HL-60/S4 treated with retinoic acid at 250 ng/mL for 4 days and 3 days (cell line): ENCODE results near the gene SIGLECL1.
"Not testable (repeated sequence)": the region's sequence is repeated elsewhere in the genome, so short reads cannot be mapped to it uniquely, and the experiment has no call there.

Source experiments
- in situ Hi-C: fragments of 300-500 bp; cut with MboI; formaldehyde crosslinking; loops from 2 replicates; pipeline ENCODE4 v1.7.0; 2022; ENCODE audit warnings: low sequenced_read_pairs

Gene SIGLECL1

GRCh38 chr19:51250786-51251467, at the start of gene SIGLECL1:
Gene SIGLECL1, plus strand, starts transcription at chr19:51251080. Its CDS starts 12,993 bp downstream, at chr19:51264073.
- in situ Hi-C loops = no loop called here

DNA sequence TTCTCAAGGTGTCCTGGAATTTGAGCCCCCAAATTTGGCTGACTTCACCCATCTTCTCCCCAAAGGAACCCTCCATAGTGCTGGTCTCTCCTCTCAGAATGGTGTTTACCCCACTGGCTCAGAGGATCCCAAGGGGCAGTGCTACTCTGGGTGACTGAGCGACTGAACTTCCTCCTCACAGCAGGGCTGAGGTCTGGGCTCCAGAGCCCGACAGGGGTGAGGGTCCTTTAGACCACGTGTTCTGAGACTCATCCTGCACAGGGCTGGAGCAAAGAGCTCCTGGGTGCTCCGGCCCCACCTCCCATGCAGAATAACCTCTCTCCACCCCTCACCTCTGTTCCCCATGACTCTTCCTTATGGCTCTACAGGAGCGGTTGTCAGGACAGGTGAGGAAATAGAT, 49.2 kb upstream of the SIGLECL1 start:
- in situ Hi-C loops = no loop called here

DNA sequence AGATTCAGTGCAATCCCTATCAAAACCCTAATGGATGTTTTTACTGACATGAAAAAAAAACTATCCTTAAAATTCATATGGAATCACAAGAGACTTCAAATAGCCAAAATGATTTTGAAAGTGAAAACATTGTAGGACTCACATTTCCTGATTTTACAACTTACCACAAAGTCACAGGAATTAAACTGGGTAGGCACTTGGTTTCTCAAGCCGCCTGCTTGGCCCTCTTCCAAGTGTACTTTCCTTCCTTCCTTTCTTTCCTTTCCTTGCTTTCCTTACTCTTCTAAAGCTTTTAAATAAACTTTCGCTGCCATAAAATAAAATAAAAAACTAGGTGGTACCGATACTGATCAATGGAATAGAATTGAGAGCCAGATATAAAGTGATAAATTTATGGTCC, 47.0 kb upstream of the SIGLECL1 start:
- in situ Hi-C loops = no loop called here

- in situ Hi-C loops = no loop called here
Observed at GRCh38 chr19:51204321-51204720, 46.6 kb upstream of the SIGLECL1 start.

DNA sequence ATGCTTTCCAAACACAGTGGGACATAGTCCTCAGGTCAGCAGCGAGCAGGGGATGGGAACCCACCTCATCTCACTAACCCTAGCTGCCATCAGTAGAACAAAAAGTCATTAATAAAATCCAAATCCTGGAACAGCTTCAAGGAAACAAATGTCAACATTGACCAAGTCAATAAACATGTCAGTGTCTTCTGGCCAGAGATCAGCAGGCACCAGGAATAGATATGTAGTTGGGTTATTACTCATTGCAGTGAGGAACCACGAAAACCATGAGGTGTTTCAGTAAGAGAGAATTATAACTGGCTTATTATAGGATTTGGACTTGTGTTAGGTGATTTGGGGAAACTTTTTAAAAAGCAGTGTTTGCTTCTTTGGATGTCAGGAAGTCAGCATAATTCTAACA, 43.1 kb upstream of the SIGLECL1 start:
- in situ Hi-C loops = no loop called here

DNA sequence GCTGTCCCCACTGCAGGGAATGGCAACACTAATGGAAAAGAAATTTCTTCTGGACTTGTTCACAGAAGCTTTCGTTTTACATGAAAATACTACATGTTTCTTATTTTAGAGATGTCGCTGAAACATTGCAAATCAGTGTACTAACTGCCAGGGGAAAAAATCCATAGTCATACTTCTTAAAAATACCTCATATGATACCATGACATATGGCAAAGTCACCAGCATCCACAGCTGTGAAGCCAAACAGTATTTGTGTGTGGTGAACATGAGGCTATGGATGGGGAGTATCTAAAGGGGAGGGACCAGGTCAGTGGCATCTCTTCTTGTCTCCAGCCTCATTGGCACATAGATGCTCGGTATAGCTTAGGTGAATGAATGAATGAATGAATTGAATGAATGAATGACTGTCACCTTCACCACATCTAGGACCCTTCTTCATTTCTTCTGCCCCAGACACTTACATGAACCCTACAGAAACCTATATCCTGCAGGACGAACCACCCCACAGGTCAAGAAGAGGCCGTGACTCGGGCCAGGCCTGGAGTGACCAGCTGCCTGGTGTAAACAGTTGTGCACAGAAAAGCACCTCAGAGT, 40.6 kb upstream of the SIGLECL1 start:
- in situ Hi-C loops = no loop called here

DNA sequence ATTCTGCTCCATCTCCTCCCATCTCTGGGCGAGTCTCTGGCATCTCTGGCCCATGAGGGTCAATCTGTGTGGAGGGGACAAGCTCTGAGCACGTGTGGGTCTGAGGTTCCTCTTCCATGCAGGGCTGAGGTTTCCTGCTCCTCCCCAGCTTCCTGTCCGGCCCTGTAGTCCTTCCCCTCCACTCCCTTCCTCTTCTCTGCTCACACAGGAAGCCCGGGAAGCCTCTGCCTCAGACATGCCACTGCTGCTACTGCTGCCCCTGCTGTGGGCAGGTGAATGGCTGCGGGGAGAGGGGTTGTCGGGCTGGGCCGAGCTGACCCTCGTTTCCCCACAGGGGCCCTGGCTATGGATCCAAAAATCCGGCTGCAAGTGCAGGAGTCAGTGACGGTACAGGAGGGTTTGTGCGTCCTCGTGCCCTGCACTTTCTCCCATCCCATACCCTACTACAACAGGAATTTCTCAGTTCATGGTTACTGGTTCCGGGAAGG, 40.0 kb upstream of the SIGLECL1 start:
- in situ Hi-C loops = not testable (repeated sequence)

DNA sequence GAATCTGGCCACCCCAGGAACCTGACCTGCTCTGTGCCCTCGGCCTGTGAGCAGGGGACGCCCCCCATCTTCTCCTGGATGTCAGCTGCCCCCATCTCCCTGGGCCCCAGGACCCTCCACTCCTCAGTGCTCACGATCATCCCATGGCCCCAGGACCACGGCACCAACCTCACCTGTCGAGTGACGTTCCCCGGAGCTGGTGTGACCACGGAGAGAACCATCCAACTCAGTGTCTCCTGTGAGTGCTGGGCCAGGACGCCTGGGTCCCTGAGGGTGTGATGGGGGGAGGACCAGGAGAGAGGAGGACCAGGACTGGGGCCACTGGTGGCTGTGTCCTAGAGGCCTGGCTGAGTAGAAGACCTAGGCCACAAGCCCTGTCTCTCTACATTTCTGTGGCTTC, 39.0 kb upstream of the SIGLECL1 start:
- in situ Hi-C loops = no loop called here

DNA sequence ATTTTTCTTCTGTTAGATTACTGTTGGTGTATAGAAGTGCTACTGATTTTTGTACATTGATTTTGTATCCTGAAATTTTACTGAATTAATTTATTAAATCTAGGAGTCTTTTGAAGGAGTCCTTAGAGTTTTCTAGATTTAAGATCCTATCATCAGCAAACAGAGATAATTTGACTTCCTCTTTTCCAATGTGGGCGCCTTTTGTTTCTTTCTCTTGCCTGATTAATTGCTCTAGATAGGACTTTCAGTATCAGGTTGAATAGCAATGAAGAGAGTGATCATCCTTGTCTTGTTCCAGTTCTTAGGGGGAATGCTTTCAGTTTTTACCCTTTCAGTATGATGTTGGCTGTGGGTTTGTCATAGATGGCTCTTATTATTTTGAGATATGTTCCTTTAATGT, 31.6 kb upstream of the SIGLECL1 start:
- in situ Hi-C loops = no loop called here

DNA sequence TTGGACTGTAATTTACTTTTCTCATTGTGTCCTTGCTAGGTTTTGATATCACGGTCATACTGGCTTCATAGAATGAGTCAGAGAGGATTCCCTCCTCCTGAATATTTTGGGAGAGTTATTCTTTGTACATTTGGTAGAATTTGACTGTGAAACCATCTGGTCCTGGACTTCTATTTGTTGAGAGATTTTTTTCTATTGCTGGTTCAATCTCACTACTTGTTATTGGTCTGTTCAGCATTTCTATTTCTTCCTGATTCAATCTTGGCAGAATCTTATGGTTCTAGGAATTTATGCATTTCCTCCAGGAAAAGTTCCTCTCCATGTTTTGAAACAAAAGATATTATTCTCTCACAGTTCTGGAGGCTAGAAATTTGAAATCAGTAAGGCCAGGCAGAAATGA, 30.9 kb upstream of the SIGLECL1 start:
- in situ Hi-C loops = no loop called here

DNA sequence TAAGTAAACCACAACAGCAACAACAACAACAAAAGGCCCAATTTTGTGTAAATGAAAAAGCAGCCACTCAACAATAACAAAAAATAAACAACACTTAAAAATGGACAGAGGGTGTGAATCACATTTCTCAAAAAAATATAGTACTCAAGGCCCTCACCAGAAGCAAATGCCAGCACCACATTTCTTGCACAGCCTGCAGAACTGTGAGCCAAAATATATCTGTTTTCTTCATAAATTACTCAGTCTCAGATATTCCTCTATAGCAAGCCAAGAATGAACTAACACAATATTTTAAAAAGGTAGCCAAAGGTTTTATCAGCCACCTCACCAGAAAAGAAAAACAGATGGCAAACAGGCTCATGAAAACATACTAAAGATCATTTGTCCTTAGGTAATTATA, 29.9 kb upstream of the SIGLECL1 start:
- in situ Hi-C loops = no loop called here

DNA sequence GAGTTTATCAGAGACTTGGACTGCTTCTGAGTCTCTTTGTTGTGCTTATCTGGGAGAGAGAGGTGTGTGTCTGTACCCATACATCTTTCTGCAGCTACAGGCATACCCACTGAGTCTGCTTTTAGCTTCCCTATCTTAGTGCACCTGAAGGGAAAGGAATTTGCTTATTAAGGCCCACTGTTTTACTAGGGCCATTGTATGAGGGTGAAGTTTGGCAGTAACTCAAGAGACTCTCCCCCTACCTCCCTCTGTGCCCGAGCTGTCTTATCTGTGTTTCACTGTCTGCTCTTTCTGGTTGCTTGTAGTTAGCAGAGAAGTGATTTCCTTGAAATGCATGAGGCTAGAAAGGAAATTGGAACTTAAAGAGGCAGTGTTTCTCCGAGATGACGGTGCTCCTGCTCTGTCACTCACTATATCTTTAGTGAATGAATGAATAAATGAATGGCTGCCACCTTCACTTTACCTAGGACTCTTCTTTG, 26.7 kb upstream of the SIGLECL1 start:
- in situ Hi-C loops = no loop called here

DNA sequence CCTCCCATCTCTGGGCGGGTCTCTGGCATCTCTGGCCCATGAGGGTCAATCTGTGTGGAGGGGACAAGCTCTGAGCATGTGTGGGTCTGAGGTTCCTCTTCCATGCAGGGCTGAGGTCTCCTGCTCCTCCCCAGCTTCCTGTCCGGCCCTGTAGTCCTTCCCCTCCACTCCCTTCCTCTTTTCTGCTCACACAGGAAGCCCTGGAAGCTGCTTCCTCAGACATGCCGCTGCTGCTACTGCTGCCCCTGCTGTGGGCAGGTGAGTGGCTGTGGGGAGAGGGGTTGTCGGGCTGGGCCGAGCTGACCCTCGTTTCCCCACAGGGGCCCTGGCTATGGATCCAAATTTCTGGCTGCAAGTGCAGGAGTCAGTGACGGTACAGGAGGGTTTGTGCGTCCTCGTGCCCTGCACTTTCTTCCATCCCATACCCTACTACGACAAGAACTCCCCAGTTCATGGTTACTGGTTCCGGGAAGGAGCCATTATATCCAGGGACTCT, 25.9 kb upstream of the SIGLECL1 start, which contains the start of gene CD33:
Gene CD33 (plus strand): TSS at position 183 of the 496 bp plus-strand sequence. CDS start 39 bp downstream, at position 222.
- in situ Hi-C loops = not testable (repeated sequence)

DNA sequence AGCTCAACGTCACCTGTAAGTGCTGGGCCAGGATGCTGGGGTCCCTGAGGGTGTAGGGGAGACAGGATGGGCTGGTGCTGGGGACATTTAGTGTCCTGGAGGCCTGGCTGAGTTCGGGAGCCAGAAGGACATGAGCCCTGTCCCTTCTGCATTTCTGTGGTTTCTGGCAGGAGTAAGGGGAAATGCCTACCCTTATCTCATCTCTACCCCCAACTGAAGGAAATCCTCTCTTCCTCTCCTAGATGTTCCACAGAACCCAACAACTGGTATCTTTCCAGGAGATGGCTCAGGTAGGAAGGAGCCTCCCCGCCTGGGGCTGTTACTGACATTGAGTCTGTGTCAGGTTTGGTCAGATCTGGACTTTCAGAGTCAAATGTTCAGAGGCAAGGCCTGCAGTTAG, 24.8 kb upstream of the SIGLECL1 start:
- in situ Hi-C loops = no loop called here

DNA sequence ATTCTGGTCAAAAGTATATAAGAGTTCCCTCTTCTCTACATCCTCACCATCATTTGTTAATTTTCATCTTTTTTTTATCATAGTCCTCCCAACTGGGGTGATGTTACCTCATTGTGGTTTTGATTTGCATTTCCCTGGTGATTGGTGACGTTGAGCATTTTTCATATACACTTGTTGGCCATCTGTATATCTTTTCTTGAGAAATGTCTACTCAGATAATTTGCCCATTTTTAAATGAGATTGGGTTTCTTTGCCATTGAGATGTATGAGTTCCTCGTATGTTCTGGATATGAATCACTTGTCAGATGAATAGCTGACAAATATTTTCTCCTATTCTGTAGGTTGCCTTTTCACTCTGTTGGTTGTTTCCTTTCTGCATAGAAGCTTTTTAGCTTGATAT, 23.6 kb upstream of the SIGLECL1 start:
- in situ Hi-C loops = no loop called here

GRCh38 chr19:51227966-51228365, 22.9 kb upstream of the SIGLECL1 start:
- in situ Hi-C loops = no loop called here

- in situ Hi-C loops = no loop called here
Observed at GRCh38 chr19:51240866-51241265, 10.0 kb upstream of the SIGLECL1 start.

DNA sequence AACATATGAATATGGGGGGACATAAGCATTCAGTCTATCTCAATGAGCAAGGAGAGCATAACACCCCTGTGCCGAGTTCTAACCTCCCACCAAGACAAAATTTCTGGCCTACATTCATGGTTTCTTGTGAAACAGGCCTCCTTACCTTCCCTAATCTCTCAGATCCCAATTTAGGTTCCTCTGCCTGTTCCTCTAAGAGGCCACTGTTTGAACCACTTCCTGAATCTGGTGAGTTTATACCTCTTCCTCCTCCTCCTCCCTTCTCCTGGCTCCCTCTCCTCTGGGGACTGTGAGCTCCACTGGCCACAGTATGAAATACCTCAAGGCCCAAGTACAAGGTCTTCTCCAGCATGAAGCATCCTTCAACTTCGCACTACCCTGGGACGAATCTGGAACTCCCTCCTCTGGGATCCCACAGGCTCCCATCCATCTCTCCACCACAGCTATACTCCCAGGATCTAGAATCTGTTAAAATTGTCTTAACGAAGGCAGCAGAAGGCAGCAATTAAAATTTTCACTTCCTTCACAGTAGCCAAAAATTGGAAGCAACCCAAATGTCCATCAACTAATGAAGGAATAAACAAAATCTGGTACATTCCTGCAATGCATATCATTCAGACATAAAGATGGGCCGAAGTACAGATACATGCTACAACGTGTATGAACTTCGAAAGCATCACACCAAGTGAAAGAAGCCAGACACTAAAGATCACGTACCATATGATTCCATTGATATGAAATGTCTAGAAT, 7.8 kb upstream of the SIGLECL1 start:
- in situ Hi-C loops = no loop called here

DNA sequence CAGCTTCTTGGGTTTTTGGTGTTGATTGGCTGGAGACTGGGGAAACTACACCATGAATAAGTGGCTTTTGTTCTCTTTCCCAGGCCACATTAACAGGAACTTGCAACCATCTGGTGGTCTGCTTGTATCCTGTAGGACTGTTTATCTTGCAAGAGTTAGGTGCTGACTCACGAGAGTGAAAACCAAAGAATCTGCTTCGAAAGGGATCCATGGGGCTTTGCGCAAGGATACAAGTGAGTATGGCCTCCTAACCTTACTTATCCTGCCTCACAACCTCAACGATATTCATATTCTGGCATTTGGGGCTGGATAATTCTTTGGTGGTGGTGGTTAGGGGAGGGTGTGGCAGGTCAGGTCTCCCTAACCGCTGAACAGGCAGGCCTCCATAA, 4.7 kb upstream of the SIGLECL1 start:
- in situ Hi-C loops = no loop called here

DNA sequence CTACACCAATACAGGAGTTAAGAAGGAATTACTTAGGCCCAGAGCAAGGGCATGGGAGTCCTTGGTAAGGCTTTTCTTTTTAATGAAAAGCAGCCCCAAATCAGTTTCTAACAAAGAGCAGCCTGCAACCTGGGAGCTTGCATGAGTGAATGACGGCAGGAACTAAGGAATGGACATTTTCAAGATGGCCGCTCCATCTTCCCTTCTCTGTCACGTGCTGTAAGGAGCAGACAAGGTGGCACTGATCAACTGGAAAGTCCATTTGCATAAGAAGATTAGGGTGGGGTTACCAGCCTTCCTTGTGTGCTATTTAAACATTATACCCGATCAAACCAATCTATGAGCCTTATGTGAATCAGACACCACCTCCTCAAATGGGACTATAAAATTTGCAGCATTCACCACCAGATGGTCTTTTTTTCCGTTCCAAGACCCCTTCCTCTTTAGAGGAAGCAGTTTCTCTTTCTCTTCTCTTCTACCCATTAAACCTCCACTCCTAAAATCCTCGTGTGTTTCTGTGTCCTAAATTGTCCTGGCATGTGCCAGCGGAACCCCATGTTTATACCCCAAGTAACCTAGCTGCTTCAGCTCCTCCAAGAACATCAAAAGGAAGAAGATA, 2.8 kb upstream of the SIGLECL1 start:
- in situ Hi-C loops = no loop called here

DNA sequence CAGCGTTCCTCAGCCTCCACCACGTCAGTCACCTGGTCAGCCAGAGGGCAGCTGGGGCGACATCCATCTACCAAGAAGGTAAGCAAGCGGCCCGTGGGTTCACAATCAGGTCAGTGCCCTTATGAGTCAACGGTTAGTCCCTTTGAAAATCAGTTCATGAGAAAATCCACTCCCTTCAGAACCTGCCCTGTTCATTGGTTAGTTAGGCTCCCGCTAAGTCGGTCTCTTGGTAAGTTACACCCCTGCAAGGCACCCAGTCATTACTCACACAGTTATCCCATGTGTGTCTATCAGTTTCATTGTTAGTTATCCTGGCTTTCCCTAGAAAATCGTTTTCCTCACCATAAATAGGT, 564 bp downstream of the SIGLECL1 start:
- in situ Hi-C loops = no loop called here
